ENCODE measurements around the gene C1QTNF1.

Gene C1QTNF1

DNA sequence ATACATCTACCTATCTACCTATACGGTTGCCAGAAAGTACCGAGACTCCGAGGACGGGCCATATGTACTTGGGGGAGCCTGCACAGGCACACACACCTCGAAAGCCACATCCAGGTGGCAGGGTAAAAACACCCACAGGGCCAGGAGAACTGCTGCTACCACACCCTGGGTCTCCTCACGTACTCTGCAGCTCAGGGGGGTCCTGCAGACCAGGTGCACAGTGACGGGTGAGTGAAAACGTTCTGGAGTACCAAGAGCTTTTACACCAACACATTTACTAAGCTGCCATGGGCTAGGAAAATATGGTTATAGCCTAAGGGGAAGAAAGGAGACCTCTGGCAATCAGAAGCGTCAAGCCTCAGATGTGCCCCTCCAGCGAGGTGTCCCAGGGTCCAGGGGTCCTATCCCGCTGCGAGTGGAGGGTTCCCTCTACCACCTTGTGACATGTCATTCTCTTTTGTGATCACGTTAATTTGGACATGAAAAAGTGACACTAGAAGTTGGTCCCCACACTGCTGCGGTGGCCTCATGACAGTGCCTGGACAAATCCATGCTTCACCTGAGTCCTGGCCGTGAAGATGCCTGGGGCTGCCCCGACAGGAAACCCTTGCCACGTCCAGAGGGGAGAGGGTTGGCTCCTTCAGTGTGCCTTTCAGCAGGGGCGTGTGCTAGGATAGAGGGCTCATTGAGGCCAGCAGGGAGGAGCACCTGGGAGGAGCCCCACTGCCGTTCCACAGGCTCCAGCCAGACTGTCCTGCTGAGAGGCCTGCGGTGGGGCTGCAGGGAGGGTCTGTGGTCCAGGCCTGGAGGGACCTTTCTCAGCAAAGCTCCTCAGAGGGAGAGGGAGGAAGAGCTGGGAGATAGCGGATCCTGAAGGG lies 16.2 kb upstream of the C1QTNF1 start:
- TF ChIP-seq, protein P1, sequence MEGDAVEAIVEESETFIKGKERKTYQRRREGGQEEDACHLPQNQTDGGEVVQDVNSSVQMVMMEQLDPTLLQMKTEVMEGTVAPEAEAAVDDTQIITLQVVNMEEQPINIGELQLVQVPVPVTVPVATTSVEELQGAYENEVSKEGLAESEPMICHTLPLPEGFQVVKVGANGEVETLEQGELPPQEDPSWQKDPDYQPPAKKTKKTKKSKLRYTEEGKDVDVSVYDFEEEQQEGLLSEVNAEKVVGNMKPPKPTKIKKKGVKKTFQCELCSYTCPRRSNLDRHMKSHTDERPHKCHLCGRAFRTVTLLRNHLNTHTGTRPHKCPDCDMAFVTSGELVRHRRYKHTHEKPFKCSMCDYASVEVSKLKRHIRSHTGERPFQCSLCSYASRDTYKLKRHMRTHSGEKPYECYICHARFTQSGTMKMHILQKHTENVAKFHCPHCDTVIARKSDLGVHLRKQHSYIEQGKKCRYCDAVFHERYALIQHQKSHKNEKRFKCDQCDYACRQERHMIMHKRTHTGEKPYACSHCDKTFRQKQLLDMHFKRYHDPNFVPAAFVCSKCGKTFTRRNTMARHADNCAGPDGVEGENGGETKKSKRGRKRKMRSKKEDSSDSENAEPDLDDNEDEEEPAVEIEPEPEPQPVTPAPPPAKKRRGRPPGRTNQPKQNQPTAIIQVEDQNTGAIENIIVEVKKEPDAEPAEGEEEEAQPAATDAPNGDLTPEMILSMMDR (IDR thresholded peaks at IDR 0.05; ENCODE audit: low read depth, low read length, missing control alignments): no peak
- H3K4me3 ChIP-seq (replicated peaks; ENCODE audit: low read depth, low read length): peak overlapping the region; percentile 96
- no peak for DNase-seq (ENCODE audit: extremely low read depth, low read depth)

DNA sequence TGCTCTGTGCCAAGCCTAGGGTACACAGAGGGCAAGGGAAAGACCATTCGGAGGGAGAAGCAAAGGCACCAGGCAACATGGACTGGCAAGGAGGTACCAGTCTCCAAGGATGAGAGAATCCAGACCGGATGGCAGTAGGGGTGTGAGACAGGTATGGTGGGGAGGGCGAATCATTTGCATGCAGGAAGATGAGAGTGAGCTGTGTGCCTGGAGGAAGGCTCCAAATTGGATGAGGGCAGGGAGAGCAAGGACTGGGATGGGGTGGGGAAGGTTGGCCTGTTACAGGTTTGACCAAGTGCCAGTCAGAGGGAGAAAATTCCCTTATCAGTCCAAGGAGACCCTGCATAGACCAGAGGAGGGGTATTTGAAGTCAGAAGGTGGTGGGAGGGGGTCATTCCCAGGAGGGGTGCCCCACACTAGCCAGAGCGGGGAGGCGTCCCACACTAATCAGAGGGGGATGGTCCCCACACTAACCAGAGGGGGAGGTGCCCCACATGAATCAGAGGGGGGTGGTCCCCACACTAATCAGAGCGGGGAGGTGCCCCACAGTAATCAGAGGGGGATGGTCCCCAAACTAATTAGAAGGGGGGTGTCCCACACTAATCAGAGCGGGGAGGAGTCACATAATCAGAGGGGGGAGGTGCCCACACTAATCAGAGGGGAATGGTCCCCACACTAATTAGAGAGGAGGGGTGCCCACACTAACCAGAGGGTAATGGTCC lies 15.1 kb upstream of the C1QTNF1 start:
- peak overlapping the region; percentile 96 for H3K4me3 ChIP-seq (replicated peaks; ENCODE audit: low read depth, low read length)
- TF ChIP-seq, protein P1 (IDR thresholded peaks at IDR 0.05; ENCODE audit: low read depth, low read length, missing control alignments): no peak
- no peak for DNase-seq (ENCODE audit: extremely low read depth, low read depth)

DNA sequence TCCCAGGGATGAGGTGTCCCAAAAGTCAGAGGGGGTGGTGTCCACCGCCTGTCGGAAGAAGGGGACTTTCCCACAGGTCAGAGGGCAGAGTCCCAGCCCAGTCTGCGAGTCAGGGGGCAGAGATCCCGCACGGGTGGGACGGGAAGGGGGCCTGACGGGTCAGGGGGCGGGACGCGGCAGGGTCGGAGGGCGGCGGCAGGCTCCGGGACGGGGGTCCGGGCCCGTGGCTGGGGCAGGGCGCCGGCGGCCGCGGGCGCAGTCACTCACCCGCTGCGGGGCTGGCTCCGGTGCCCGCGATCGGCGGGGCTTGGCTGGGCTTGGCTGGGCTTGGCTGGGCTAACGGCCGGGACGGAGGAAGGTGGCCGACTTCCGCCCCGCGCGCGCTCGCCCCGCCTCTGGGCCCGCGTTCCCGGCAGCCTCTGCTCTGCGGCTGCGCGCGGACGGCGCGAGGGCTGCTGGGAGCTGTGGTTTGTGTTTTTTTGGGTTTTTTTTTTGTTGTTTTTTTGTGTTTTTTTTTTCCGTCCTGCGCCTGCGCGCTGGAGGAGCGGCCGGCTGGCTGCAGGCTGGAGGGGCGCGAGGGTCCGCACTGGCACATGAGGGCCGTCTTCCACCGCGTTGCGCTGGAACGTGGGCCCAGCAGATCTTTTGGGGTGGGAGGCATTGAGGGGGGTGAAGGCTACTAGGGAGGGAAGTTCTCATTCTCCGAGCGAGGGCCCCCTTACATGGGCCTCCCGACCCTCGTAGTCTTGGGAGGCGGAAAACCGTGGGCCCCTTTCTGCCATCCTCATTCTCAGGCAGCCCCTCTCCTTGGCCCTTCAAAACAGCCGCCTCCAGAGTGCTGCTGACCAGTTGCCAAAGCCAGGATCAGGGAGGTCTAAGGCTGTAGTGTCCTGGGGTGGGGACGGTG lies 14.3 kb upstream of the C1QTNF1 start, which contains the start of gene CANT1:
Gene CANT1, minus strand, starts transcription at position 368 of the 907 bp plus-strand sequence. CDS start 12,142 bp downstream, outside the sequence.
- TF ChIP-seq, protein P1 (IDR thresholded peaks at IDR 0.05; ENCODE audit: low read depth, low read length, missing control alignments): no peak
- no peak for DNase-seq (ENCODE audit: extremely low read depth, low read depth)

DNA sequence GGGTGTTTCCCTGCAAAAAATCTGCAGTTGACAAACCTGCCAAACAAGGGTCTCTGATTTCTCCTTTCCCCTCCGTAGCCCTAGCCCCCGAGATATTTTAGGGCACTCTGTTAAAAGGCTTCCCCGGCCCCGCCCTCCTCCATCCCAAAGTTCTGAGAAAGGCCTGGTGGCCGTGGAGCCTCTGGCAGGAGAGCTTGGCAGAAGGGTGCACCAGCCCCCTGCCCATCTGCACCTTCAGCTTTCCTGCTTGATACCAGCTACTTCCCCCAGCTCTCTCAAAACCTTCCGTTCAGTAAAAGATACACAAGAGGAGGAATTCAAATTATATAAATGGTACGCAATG lies 13.7 kb upstream of the C1QTNF1 start:
- no peak for DNase-seq (ENCODE audit: extremely low read depth, low read depth)
- TF ChIP-seq, protein P1 (IDR thresholded peaks at IDR 0.05; ENCODE audit: low read depth, low read length, missing control alignments): no peak

More for the DNA sequence above, 14.3 kb upstream of the C1QTNF1 start, which contains the start of gene CANT1:
- H3K4me3 ChIP-seq (replicated peaks; ENCODE audit: low read depth, low read length): peak within 1 kb of the TSS; percentile 96

DNA sequence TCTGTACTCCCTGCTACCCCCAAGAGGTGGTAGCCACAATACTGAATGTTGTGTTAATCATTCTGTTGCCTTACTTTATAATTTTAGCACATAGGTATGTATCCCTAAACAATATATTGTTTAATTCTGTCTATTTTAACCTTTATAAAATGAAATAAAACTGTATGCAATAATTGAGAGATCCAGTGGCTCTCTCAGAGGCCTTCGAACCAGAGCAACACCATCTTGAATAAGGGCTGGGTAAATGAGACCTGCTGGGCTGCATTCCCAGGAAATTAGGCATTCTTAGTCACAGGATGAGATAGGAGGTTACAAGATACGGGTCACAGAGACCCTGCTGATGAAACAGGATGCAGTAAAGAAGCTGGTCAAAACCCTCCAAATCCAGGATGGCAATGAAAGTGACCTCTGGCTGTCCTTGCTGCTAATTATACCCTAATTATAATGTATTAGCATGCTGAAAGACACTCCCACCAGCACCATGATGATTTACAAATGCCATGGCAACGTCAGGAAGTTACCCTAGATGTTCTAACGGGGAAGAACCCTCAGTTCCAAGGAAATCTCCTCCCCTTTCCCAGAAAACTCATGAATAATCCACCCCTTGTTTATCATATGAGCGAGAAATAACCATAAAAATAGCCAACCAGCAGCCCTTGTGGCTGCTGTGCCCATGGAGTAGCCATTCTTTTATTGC lies 12.4 kb upstream of the C1QTNF1 start:
- TF ChIP-seq, protein P1 (IDR thresholded peaks at IDR 0.05; ENCODE audit: low read depth, low read length, missing control alignments): no peak
- DNase-seq (ENCODE audit: extremely low read depth, low read depth): no peak
- H3K4me3 ChIP-seq (replicated peaks; ENCODE audit: low read depth, low read length): no peak overlapping the region

More for the DNA sequence above, 13.7 kb upstream of the C1QTNF1 start:
- peak overlapping the region; percentile 96 for H3K4me3 ChIP-seq (replicated peaks; ENCODE audit: low read depth, low read length)
